ENCODE measurements around the gene ACADS.

The ACADS gene

DNA sequence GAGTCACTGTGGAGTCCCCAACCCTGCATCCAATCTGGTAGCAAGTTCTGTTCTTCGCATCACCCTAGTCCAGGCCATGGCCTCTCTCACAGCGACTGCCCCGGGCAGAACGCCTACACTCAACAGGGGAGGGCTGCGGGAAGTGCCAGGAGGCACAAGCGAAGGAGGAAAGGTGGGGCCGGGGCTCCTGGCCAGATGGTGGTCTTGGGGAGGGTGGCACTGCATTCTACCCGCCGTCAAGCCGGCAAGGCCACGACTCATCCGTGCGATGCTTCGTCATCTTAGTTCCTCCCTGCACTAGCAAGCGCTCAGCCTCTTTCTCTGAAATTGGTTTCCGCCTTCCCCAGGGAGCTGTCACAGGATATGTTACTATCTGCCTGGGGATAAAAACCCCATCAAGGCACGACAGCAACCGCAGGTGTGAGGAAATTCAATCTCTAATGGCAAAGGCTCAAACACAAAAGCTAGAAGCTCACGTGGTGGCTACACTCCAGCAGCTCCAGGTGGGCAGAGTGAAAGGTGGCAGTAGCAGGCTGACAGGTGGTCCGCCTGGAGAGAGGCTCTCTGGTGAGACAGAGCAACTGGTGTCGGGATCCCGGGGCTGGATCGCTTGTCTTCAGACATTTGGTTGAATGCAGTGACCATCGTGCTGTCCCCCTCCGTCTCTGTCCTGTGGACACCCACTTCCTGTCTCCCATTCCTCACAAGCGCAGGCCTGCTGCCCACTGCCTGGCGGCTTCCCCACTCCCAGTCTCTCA lies 34.1 kb downstream of the ACADS start (continued):
- TF ChIP-seq, protein P1, sequence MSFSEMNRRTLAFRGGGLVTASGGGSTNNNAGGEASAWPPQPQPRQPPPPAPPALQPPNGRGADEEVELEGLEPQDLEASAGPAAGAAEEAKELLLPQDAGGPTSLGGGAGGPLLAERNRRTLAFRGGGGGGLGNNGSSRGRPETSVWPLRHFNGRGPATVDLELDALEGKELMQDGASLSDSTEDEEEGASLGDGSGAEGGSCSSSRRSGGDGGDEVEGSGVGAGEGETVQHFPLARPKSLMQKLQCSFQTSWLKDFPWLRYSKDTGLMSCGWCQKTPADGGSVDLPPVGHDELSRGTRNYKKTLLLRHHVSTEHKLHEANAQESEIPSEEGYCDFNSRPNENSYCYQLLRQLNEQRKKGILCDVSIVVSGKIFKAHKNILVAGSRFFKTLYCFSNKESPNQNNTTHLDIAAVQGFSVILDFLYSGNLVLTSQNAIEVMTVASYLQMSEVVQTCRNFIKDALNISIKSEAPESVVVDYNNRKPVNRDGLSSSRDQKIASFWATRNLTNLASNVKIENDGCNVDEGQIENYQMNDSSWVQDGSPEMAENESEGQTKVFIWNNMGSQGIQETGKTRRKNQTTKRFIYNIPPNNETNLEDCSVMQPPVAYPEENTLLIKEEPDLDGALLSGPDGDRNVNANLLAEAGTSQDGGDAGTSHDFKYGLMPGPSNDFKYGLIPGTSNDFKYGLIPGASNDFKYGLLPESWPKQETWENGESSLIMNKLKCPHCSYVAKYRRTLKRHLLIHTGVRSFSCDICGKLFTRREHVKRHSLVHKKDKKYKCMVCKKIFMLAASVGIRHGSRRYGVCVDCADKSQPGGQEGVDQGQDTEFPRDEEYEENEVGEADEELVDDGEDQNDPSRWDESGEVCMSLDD (tag by site-specific recombination; IDR thresholded peaks at IDR 0.05) = no peak
- TF ChIP-seq, protein P2, sequence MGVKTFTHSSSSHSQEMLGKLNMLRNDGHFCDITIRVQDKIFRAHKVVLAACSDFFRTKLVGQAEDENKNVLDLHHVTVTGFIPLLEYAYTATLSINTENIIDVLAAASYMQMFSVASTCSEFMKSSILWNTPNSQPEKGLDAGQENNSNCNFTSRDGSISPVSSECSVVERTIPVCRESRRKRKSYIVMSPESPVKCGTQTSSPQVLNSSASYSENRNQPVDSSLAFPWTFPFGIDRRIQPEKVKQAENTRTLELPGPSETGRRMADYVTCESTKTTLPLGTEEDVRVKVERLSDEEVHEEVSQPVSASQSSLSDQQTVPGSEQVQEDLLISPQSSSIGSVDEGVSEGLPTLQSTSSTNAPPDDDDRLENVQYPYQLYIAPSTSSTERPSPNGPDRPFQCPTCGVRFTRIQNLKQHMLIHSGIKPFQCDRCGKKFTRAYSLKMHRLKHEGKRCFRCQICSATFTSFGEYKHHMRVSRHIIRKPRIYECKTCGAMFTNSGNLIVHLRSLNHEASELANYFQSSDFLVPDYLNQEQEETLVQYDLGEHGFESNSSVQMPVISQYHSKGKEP (tag by site-specific recombination; IDR thresholded peaks at IDR 0.05) = no peak
- TF ChIP-seq, protein P3, sequence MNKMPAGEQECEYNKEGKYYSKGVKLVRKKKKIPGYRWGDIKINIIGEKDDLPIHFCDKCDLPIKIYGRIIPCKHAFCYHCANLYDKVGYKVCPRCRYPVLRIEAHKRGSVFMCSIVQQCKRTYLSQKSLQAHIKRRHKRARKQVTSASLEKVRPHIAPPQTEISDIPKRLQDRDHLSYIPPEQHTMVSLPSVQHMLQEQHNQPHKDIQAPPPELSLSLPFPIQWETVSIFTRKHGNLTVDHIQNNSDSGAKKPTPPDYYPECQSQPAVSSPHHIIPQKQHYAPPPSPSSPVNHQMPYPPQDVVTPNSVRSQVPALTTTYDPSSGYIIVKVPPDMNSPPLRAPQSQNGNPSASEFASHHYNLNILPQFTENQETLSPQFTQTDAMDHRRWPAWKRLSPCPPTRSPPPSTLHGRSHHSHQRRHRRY (tag by site-specific recombination; IDR thresholded peaks at IDR 0.05) = no peak
- TF ChIP-seq ZNF514 (tag by site-specific recombination; IDR thresholded peaks at IDR 0.05) = no peak
- no peak for TF ChIP-seq ZNF433 (tag by site-specific recombination; IDR thresholded peaks at IDR 0.05; ENCODE audit: low read depth)
- TF ChIP-seq KLF16 (tag by site-specific recombination; IDR thresholded peaks at IDR 0.05) = no peak
- TF ChIP-seq ZNF223 (tag by site-specific recombination; IDR thresholded peaks at IDR 0.05) = no peak
- no peak for TF ChIP-seq ZNF660 (tag by site-specific recombination; IDR thresholded peaks at IDR 0.05)
- TF ChIP-seq ZNF830 (tag by site-specific recombination; IDR thresholded peaks at IDR 0.05; ENCODE audit: low read depth) = no peak

DNA sequence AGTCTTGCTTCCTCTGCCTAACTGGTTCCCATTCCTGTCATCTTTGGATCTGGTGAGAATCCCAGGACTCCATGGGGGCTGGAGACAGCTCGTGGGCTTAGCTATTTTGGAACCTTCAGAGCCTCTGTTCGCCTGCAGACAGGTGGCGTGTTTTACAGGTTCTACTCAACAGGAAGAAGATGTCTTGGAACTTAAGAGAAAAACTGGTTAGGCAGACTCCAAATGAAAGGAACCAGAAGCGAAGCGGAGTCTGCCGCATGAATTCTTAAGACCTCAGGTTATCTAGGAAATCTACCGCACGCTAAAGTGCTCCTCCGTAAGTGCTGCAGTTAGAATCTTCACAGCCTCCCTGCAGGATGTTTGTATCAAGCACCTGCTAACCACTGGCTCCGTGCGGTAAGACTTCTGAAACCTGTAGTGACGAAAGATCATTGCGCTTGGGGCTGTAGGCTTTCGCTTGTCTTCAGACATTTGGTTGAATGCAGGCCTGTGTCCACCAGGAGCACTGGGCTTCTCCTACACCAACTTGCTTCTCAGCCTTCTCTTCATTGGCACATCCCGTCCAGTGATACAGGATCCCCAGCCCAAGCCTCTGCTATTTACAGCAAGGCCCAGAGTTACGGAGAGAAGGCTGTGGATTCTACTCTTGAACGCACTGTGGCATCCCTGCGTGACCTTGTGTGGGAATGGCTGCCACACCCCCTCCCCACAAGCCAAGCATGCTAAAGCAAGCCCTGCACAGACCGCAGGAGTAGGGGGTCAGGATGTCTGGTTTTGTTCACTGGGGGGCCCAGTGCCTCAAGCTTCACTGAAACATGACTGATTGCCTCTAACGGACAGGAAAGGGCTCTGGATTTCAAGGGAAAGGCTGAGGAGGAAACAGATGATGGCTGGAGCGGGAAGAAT lies 35.0 kb downstream of the ACADS start:
- H3K27ac ChIP-seq (ENCODE audit: extremely low read depth, low read depth, low read length) = no peak overlapping the region
- POLR2A ChIA-PET = no interaction called here
- CTCF ChIA-PET = interaction anchor here (1.0 kb wide), 1 partner anchor 211 kb away, joined by 3 read pairs; no protein-coding TSS in a partner anchor
- peaks cover 3% of the 10 kb centered on the region; the same call in 1 of the 2 replicates for H3K4me1 ChIP-seq (ENCODE audit: control insufficient read depth, insufficient read depth, low read length)
- no peak overlapping the region for H3K4me3 ChIP-seq (ENCODE audit: low read depth, low read length)
- H3K36me3 ChIP-seq (ENCODE audit: control insufficient read depth in 2 of 2, insufficient read depth in 1 of 2, low read length in 2 of 2) = peaks cover 4 to 42% of the 10 kb centered on the region in 2 experiments; a peak in 2 of 3 replicates
- no peak for TF ChIP-seq ZBTB21 (tag by site-specific recombination; IDR thresholded peaks at IDR 0.05)
- TF ChIP-seq KLF1 (tag by site-specific recombination; IDR thresholded peaks at IDR 0.05) = no peak
- TF ChIP-seq, protein P4, sequence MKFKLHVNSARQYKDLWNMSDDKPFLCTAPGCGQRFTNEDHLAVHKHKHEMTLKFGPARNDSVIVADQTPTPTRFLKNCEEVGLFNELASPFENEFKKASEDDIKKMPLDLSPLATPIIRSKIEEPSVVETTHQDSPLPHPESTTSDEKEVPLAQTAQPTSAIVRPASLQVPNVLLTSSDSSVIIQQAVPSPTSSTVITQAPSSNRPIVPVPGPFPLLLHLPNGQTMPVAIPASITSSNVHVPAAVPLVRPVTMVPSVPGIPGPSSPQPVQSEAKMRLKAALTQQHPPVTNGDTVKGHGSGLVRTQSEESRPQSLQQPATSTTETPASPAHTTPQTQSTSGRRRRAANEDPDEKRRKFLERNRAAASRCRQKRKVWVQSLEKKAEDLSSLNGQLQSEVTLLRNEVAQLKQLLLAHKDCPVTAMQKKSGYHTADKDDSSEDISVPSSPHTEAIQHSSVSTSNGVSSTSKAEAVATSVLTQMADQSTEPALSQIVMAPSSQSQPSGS (tag by site-specific recombination; IDR thresholded peaks at IDR 0.05; ENCODE audit: low read depth) = no peak
- no peak for TF ChIP-seq ZFP3 (tag by site-specific recombination; IDR thresholded peaks at IDR 0.05; ENCODE audit: low read depth)
- no peak for TF ChIP-seq ZNF830 (tag by site-specific recombination; IDR thresholded peaks at IDR 0.05; ENCODE audit: low read depth)
- TF ChIP-seq, protein P5, sequence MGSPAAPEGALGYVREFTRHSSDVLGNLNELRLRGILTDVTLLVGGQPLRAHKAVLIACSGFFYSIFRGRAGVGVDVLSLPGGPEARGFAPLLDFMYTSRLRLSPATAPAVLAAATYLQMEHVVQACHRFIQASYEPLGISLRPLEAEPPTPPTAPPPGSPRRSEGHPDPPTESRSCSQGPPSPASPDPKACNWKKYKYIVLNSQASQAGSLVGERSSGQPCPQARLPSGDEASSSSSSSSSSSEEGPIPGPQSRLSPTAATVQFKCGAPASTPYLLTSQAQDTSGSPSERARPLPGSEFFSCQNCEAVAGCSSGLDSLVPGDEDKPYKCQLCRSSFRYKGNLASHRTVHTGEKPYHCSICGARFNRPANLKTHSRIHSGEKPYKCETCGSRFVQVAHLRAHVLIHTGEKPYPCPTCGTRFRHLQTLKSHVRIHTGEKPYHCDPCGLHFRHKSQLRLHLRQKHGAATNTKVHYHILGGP (tag by site-specific recombination; IDR thresholded peaks at IDR 0.05) = no peak
- no peak for TF ChIP-seq ZNF558 (tag by site-specific recombination; IDR thresholded peaks at IDR 0.05)
- no peak for TF ChIP-seq SP2 (tag by site-specific recombination; IDR thresholded peaks at IDR 0.05)
- TF ChIP-seq SCRT2 (tag by site-specific recombination; IDR thresholded peaks at IDR 0.05) = no peak; the same call in 1 of the 2 replicates
- TF ChIP-seq ZNF514 (tag by site-specific recombination; IDR thresholded peaks at IDR 0.05) = no peak
- no peak for TF ChIP-seq ZNF707 (tag by site-specific recombination; IDR thresholded peaks at IDR 0.05)
- no peak for TF ChIP-seq ZNF10 (tag by site-specific recombination; IDR thresholded peaks at IDR 0.05)
- no peaks in the 10 kb centered on the region for H3K9me3 ChIP-seq (ENCODE audit: control insufficient read depth, insufficient read depth, low read depth, low read length)

Measured in HEK293 (cell line).